ENCODE results near the gene PTH1R.

The PTH1R gene

DNA sequence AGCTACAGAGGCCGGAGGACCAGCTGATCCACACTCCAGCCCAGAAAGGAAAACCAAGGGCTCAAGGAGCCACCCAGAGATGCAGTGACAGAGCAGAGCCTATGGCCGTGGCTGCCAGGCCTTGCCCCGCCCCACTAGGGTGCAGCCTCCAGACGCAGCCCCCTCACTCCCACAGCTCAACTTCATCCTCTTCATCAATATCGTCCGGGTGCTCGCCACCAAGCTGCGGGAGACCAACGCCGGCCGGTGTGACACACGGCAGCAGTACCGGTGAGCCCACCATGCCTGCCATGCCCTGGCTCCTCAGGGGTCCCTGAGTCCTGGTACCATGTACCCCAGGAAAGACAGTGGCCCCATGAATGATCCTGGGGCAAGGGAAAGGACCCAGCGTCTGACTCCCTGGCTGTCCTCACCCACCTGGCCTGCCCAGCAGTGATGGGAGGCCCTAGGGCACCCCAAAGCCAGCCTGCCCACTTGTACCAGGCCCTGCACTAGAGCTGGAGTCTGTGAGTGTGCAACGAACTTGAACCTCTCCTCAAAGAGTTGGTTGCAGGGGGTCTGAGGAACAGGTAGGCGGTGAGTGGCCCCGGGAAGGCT, 24.2 kb downstream of the PTH1R start:
- H3K27me3 ChIP-seq (ENCODE audit: control insufficient read depth, insufficient read depth, low read length) = peaks cover 5% of the 10 kb centered on the region
- H3K4me3 ChIP-seq (ENCODE audit: low read length) = no peak overlapping the region
- H3K36me3 ChIP-seq (ENCODE audit: control insufficient read depth, insufficient read depth, low read length) = no peaks in the 10 kb centered on the region
- H3K4me1 ChIP-seq (ENCODE audit: control insufficient read depth, insufficient read depth, low read length) = no peaks in the 10 kb centered on the region
- no peak overlapping the region for H3K9ac ChIP-seq (ENCODE audit: low read length)
- H3K27ac ChIP-seq (ENCODE audit: low read depth, low read length) = no peak overlapping the region

DNA sequence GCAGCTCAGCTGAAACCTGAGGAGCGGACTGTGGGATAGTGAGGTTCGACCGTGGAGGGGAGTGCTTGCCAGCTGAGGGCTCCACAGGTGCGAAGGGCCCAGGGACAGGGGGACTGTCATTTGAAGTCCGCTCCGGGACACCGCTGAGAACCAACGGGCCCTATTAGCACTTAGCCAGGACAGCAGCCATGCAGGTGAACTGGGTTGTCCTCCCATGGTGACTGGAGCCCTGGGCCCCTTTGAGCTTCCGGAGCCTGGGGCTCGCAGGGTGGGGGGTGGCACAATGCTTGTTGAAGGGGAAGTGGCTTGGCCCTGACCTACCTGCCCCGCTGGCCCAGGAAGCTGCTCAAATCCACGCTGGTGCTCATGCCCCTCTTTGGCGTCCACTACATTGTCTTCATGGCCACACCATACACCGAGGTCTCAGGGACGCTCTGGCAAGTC, 24.7 kb downstream of the PTH1R start:
- Histone ChIP-seq H3K27ac (ENCODE audit: low read depth, low read length) (no peak overlapping the region), H3K4me3 (ENCODE audit: low read length) (no peak overlapping the region), H3K27me3 (ENCODE audit: control insufficient read depth, insufficient read depth, low read length) (peaks cover 6% of the 10 kb centered on the region), H3K9ac (ENCODE audit: low read length) (no peak overlapping the region), H3K36me3 (ENCODE audit: control insufficient read depth, insufficient read depth, low read length) (no peaks in the 10 kb centered on the region), H3K4me1 (ENCODE audit: control insufficient read depth, insufficient read depth, low read length) (no peaks in the 10 kb centered on the region)

DNA sequence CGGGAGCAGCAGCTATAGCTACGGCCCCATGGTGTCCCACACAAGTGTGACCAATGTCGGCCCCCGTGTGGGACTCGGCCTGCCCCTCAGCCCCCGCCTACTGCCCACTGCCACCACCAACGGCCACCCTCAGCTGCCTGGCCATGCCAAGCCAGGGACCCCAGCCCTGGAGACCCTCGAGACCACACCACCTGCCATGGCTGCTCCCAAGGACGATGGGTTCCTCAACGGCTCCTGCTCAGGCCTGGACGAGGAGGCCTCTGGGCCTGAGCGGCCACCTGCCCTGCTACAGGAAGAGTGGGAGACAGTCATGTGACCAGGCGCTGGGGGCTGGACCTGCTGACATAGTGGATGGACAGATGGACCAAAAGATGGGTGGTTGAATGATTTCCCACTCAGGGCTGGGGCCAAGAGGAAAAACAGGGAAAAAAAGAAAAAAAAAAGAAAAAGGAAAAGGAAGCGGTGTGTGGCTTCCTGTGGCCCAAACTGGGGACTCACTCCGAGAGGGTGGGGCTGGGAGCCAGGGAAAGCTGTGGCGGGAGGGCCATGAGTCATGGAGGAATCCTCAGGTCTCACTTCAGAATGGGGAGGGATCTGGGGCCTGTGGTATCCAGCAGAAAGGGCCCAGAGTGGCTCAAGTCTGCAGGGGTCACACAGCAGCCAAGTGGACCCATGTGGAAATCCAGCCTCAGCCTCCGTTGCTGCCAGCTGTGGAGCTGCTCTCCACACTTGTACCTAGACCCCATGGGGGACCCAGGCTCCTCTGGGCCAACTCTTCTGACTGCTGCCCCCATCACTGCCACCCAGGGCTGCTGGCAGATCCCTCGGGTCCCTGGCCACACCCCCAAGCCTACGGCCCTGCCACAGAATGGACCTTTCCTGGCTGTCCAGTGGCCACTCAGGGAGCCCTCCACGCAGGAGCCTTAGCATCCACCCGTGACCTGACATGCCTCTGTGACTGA, 26.1 kb downstream of the PTH1R start:
- no peak overlapping the region for H3K9ac ChIP-seq (ENCODE audit: low read length)
- H3K4me3 ChIP-seq (ENCODE audit: low read length) = no peak overlapping the region
- no peak overlapping the region for H3K27ac ChIP-seq (ENCODE audit: low read depth, low read length)
- H3K27me3 ChIP-seq (ENCODE audit: control insufficient read depth, insufficient read depth, low read length) = peaks cover 4% of the 10 kb centered on the region
- no peaks in the 10 kb centered on the region for H3K36me3 ChIP-seq (ENCODE audit: control insufficient read depth, insufficient read depth, low read length)
- H3K4me1 ChIP-seq (ENCODE audit: control insufficient read depth, insufficient read depth, low read length) = no peaks in the 10 kb centered on the region

DNA sequence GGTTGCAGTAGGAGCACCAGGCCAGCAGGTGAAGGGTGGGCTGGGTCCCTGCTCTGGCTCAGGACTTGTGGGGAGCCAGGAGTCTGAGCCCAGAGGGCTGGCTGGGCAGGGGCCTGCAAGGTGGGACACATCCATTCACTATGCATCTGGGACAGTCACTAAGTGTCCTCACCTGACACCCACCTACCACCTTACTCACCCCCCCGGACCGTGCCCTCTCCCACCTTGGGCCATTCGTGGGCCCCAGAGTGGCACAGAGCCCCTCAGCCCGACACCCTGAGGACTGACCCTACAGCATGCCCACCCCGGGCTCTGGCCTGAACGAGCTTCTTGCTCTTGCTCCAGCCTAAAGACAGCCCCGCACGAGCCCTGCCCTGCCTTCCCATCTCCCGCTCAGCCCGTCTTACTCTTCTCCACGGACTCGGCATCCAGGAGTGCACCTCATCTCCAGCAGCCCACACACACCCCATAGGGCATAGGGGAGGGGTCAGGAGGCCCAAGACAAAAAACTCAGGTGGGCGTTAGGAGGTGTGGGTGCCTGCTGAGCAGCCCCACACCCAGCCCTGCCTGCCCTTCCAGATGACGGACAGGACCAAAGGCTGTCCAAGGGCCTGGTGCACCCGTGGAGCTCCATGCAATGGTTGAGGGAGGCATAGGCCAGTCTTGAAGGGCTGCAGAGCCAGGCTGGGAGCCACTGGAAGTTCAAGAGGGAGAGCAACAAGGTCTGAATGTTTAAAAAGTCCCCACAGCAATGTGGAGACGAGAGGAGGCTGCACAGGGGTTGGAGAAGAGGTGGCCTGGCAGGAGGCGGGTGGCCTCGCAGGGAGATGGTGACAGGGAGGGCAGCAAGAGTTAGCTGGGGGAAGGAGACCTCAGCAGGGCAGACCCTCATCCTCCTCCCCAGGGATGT, 27.0 kb downstream of the PTH1R start:
- Histone ChIP-seq H3K27me3 (ENCODE audit: control insufficient read depth, insufficient read depth, low read length) (peaks cover 7% of the 10 kb centered on the region), H3K9ac (ENCODE audit: low read length) (no peak overlapping the region), H3K27ac (ENCODE audit: low read depth, low read length) (no peak overlapping the region), H3K4me3 (ENCODE audit: low read length) (no peak overlapping the region), H3K4me1 (ENCODE audit: control insufficient read depth, insufficient read depth, low read length) (peaks cover 5% of the 10 kb centered on the region), H3K36me3 (ENCODE audit: control insufficient read depth, insufficient read depth, low read length) (no peaks in the 10 kb centered on the region)

DNA sequence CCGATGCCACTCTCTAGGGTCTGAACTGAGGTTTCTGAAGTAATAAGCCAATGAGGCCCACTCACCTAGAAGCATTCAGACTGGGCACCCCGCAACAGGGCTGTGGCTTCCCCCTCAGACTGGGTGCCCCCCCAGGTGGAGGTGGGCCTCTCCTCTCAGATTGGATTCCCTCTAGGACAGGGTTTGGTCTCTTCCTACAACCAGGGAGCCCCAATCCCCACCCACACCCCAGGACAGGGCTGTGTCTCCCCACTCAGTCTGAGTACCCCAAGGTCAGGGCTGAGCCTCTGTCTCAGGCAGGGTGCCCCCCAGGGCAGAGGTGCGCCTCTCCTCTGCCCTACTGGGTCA, 27.7 kb downstream of the PTH1R start:
- H3K27ac ChIP-seq (ENCODE audit: low read depth, low read length) = no peak overlapping the region
- H3K4me3 ChIP-seq (ENCODE audit: low read length) = no peak overlapping the region
- H3K4me1 ChIP-seq (ENCODE audit: control insufficient read depth, insufficient read depth, low read length) = peaks cover 8% of the 10 kb centered on the region
- H3K36me3 ChIP-seq (ENCODE audit: control insufficient read depth, insufficient read depth, low read length) = no peaks in the 10 kb centered on the region
- peaks cover 5% of the 10 kb centered on the region for H3K27me3 ChIP-seq (ENCODE audit: control insufficient read depth, insufficient read depth, low read length)
- no peak overlapping the region for H3K9ac ChIP-seq (ENCODE audit: low read length)

DNA sequence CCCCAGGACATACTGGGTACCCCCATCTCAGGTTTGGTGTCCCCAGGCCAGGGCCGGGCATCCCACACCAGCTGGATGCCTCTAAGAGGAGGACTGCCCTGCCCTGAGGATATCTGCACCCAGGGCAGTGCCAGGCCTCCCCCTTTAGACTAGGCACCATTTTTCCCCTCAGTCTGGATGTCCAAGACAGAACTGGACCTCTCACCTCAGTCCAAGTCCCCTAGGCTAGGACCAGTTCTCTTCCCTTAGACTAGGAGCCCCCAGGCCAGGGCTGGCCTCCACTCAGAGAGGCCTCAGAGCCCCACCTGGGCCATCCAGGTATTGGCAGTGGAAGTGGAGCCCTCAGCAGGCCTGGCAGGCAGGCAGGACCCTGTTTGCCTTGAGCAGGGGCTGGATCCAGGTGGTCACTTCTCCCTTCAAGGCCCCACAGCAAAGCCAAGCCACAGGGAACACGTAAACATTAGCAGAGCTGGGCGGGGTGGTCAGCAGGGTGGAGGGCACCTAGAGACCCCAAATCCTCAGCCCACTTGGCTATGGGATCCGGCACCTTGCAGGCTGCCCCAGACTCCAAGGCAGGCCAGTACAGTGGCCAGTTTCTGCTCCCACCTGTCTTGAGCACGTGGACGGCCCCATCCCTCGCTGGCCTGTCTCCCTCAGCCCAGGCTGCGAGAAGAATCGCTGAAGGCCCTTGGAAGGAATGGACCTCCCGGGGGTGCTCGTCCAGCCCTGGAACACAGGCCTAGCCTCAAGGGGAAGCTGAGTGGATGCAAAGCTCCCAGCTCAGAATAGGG, 28.3 kb downstream of the PTH1R start:
- Histone ChIP-seq H3K4me1 (ENCODE audit: control insufficient read depth, insufficient read depth, low read length) (peaks cover 8% of the 10 kb centered on the region), H3K27me3 (ENCODE audit: control insufficient read depth, insufficient read depth, low read length) (peaks cover 5% of the 10 kb centered on the region), H3K27ac (ENCODE audit: low read depth, low read length) (no peak overlapping the region), H3K9ac (ENCODE audit: low read length) (no peak overlapping the region), H3K36me3 (ENCODE audit: control insufficient read depth, insufficient read depth, low read length) (no peaks in the 10 kb centered on the region), H3K4me3 (ENCODE audit: low read length) (no peak overlapping the region)

DNA sequence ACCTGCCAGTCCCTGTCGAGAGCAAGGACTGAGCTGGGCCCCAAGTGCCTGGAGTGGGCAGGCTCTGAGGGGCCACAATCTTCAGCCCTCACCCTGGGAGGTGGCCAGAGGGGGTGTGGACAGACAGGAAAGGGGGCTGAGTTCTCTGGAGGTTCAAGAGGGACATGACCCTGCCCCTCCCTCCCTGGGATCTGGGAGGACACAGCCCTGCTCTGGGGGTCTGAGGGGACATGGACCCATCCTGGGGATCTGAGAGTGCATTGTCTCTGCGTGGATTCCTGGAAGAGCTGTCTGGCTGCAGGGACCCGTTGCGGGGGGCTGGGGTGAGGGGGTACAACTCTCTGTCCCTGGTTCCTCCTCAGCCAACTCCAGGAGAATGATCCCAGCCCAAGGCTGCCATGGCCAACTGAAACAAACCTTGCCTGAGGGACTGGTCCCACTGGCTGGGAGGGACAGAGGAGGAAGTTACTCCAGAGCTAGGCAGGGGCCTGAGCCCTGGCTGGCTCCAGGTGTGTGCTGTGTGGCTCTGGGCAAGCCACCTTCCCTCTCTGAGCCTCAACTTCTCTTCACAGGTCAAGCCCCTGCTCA, 29.0 kb downstream of the PTH1R start:
- Histone ChIP-seq H3K27me3 (ENCODE audit: control insufficient read depth, insufficient read depth, low read length) (peaks cover 5% of the 10 kb centered on the region), H3K27ac (ENCODE audit: low read depth, low read length) (no peak overlapping the region), H3K4me3 (ENCODE audit: low read length) (no peak overlapping the region), H3K36me3 (ENCODE audit: control insufficient read depth, insufficient read depth, low read length) (no peaks in the 10 kb centered on the region), H3K4me1 (ENCODE audit: control insufficient read depth, insufficient read depth, low read length) (peaks cover 8% of the 10 kb centered on the region), H3K9ac (ENCODE audit: low read length) (no peak overlapping the region)

DNA sequence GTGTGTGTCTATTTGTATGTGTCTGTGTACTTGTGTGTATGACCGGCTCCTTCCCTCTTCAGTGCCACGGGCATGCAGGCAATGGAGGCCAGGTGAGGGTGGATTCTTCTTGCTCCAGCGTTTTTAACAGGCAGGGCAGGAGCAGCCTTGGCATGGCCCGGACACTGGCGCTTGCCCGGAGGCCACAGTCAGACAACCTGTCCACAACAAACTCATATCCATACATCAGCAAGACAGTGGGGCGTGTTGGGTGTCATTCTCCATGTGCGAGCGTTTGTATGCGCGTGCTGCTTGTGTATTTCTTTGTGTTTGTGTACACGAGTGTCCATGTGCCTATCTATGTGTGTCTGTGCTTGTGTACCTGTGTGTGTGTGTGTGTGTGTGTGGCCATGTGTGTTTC, 29.8 kb downstream of the PTH1R start:
- no peak overlapping the region for H3K4me3 ChIP-seq (ENCODE audit: low read length)
- H3K27ac ChIP-seq (ENCODE audit: low read depth, low read length) = no peak overlapping the region
- H3K9ac ChIP-seq (ENCODE audit: low read length) = no peak overlapping the region
- H3K4me1 ChIP-seq (ENCODE audit: control insufficient read depth, insufficient read depth, low read length) = peaks cover 8% of the 10 kb centered on the region
- no peaks in the 10 kb centered on the region for H3K36me3 ChIP-seq (ENCODE audit: control insufficient read depth, insufficient read depth, low read length)
- H3K27me3 ChIP-seq (ENCODE audit: control insufficient read depth, insufficient read depth, low read length) = peaks cover 5% of the 10 kb centered on the region

DNA sequence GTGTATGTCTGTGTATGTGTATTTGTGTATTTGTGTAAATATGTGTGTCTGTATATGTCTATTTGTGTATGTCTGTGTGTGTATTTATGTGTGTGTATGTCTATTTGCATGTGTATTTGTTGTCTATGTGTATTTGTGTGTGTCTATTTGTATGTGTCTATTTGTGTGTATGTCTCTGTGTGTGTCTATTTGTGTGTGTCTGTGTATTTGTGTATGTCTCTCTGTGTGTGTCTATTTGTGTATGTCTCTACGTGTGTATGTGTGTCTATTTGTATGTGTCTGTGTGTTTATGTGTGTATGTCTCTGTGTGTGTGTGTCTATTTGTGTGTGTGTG, 30.4 kb downstream of the PTH1R start:
- peaks cover 5% of the 10 kb centered on the region for H3K27me3 ChIP-seq (ENCODE audit: control insufficient read depth, insufficient read depth, low read length)
- H3K36me3 ChIP-seq (ENCODE audit: control insufficient read depth, insufficient read depth, low read length) = no peaks in the 10 kb centered on the region
- H3K9ac ChIP-seq (ENCODE audit: low read length) = no peak overlapping the region
- peaks cover 8% of the 10 kb centered on the region for H3K4me1 ChIP-seq (ENCODE audit: control insufficient read depth, insufficient read depth, low read length)
- H3K4me3 ChIP-seq (ENCODE audit: low read length) = no peak overlapping the region
- no peak overlapping the region for H3K27ac ChIP-seq (ENCODE audit: low read depth, low read length)

DNA sequence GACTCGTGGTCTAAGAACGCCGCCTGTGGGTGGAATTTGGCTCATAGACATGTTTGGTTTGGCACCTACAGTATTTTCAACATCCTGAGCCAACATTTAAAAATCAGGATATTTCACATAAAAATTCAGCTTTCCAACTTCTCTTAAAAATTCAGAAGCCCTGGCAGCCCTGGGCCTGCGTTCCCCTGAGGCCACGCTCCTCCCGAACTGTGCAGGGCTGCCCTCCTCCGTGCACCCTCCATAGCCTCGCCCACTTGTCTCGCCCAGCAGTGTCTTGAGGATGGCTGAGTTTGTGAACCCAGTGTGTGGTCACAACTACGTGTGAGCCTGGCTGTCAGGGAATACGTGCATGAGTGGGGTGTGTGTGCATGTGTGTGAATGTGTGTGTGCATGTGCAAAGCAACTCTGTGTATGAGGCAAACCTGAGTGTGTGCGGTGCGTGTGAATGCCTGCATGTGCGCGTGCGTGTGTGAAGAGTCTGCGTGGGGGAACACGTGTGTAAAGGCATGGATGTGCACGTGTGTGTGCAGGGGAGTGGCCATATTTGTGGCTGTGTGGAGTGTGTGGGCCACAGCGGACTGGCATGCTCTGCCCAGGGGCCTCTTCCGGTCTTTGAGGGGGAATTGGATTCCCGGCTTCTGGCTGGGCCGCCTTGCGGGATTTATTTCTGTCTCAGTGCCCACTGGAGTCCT, 30.9 kb downstream of the PTH1R start:
- Histone ChIP-seq H3K36me3 (ENCODE audit: control insufficient read depth, insufficient read depth, low read length) (no peaks in the 10 kb centered on the region), H3K27me3 (ENCODE audit: control insufficient read depth, insufficient read depth, low read length) (peaks cover 5% of the 10 kb centered on the region), H3K27ac (ENCODE audit: low read depth, low read length) (no peak overlapping the region), H3K9ac (ENCODE audit: low read length) (no peak overlapping the region), H3K4me3 (ENCODE audit: low read length) (no peak overlapping the region), H3K4me1 (ENCODE audit: control insufficient read depth, insufficient read depth, low read length) (peaks cover 8% of the 10 kb centered on the region)

DNA sequence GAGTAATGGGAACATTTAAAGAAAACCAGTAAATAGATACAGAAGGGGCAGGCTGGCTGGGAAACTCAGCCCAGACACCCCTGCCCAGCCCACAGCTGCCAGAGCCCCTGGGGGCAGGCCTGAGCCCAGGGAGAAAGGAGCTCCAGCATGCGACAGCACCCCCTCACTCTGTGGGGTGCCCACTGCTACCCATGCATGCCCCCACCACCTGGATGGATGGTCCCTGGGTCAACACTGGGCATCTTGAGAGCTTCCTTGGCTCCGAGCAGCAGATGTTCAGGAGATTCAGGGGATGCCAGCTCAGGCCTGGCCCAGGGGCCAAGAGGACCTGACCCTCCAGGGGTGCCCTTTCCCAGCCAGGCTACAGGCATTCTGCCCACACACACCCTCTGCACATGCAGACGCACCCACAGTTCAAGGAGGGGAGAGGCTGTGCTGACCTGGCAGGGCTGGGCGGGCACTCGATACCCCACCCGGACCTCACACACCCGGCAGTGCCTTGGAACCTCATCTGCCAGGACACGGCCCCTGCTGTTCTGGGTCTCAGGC, 31.5 kb downstream of the PTH1R start:
- H3K9ac ChIP-seq (ENCODE audit: low read length) = no peak overlapping the region
- H3K4me3 ChIP-seq (ENCODE audit: low read length) = peak overlapping the region; percentile 30

More for the DNA sequence above, 31.5 kb downstream of the PTH1R start:
- Histone ChIP-seq H3K36me3 (ENCODE audit: control insufficient read depth, insufficient read depth, low read length) (no peaks in the 10 kb centered on the region), H3K27me3 (ENCODE audit: control insufficient read depth, insufficient read depth, low read length) (peaks cover 5% of the 10 kb centered on the region), H3K27ac (ENCODE audit: low read depth, low read length) (no peak overlapping the region), H3K4me1 (ENCODE audit: control insufficient read depth, insufficient read depth, low read length) (peaks cover 8% of the 10 kb centered on the region)

All from rectal smooth muscle tissue (tissue), 1 donor.